GM18909 (cell line): ENCODE results near the gene KIF12.

Experiments used
- ATAC-seq: cut with Tn5 transposase; IDR thresholded peaks from one replicate; pipeline ENCODE4 v1.9.1; 2021; ENCODE audit warnings: mild to moderate bottlenecking; ENCODE audit not compliant: unreplicated experiment, poor library complexity

KIF12 gene

DNA sequence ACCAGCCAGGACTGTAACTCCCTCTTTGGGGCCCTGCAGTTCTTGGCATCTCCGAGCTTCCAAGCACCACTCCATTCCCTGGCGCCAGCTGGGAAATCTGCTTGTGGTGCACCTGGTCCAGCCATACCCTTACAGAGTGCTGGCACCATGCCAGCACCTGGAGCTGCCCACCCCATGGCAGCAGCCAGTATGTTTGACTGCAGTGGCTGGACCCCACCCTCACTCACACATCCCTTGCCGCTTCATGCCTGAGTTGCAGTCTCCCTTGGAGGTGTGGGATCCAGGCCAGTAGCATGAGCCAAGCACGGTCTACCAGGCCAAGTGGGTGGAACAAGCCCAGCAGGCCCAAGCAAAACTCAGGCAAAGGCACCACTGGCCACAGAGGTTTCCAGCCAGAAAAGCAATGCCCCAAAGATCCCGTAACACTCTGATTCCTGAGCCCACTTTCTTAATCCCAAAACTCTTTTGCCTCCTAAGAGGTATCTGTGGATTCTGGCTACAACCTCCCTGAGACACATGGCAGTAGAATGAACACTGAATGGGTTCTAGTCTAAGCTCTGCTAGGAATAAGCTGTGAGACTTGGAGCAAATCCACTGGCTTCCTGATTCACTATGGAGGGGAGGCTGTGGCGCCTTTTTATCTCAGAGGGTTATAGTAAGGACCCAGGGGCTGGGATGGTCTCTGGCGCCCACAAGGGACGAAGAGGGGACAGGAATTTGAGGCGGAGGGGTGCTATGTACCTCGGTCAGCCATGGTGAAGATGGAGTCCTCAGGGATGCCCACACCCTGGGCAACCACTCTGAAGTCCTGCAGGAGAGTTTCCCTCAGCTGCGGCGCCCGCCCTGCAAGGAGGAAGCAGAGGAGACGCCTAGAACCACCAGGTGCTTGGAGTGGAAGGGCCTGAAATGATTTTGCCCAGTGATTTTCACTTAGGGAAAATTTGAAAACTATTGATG lies 26.6 kb downstream of the KIF12 start:
- no peak for ATAC-seq

DNA sequence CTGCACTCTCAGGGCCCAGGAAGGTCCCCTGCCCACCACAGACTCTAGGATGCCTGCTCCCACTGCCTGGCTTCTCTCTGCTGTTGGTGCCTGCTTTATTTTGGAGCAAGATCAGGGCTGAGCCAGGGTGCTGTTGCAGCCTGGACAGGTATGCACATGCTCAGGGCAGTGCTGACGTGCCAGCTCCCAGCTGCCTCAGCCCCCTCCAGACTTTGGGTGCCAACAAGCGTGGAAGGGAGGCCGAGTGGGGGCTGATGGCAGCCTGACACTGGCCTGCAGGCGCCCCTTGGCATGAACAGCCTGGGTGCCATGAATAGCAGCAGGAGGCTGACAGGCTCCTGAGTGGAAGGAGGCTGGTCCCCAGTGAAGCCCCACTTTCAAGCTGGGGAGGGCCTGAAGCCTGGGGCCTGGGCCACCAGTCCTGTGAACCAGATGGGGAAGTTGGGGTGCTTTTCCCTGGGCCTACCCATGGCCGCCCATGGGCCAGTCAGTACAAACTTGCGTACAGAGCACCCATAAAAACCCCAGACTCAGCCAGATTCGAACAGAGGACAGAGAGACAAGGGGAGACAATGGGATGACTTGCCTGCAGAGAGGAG lies 27.8 kb downstream of the KIF12 start:
- no peak for ATAC-seq

DNA sequence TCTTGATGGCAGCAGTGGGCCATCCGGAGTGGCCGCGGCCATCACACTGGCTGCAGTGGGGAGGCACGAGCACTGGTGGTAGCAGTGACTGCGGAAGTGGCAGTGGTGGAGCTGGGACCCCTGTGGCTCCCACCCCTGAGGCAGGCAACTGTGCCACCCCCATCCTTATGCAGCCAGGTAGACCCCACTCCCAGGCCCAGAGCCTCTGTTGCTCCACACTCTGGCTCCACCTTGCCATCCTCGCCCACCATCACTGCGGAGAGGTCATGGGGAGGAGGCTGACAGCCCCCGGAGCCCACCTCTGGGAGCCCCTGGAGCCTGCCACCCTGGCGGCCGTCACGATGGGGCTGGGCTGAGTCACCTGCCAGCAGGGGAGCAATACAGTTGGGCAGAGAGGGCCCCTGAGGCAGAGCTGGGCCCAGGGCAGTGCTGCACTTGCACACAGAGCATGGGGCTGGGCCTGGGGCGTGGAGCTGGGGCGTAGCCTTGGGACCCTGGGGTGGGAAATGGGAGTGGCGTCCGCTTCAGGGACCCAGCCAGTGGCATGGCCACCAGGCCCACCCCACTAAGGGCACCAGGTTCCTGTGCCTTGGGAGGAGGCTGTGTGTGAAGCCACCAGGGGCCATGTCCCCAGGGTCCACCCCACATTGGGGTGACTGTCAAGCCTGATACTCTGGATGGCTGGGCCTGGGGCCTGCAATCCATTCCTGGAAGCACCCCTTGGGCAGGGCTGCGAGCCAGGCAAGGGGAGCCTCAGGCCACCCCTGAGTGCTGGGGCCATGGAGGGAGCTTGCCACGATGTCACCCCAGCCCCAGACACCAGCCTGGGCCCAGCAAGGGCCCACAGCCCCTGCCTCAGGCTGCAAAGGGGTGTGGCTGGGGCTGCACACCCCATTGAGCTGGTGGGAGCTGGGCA lies 28.6 kb downstream of the KIF12 start:
- ATAC-seq = no peak

DNA sequence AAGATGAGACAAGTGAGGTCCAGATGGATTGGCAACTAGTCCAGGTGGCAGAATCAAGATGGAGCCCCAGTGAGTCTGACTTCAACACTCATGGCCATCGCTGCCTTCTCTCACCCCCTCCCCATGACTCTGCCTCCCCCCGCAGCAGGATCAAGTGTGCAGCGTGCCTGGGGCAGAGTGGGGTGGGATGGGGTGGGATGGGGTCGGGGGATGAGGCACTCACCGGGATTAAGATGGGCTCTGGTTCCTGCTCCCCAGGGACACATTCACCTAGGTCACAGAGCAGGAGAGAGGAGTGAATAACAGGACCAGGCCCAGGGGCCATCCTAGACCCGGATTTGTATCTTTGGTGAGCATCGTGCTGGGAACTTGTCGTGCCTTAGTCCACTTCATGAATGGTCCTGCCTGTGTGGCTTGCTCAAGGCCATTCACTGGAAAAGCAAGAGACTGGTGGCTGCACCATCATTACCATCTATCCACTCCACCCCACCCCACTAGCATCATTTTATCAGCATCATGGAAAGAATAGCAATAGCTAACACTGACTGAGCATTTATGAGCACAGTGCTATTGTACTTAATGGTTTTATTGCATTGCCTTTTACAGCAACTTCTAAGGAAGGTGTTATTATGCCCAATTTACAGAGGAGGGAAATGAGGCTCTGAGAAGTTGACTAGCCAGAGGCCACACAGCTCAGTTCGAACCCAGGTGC lies 29.5 kb downstream of the KIF12 start:
- ATAC-seq = no peak

DNA sequence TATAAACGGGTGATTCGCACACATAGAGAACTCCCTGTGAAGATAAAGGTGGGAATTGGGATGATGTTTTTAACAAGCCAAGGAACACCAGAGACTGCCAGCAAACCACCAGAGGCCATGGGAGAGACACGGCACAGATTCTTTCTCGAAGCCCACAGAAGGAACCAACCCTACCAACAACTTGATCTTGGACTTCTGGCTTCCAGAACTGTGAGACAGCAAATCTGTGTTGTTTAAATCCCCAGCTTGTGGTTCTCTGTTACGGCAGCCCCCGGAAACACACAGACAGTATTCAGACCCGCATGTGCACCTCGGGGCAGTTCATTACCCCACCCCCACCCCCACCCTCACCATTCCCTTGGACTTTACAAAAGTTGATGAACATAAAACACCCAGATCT lies 33.8 kb downstream of the KIF12 start:
- ATAC-seq = no peak

DNA sequence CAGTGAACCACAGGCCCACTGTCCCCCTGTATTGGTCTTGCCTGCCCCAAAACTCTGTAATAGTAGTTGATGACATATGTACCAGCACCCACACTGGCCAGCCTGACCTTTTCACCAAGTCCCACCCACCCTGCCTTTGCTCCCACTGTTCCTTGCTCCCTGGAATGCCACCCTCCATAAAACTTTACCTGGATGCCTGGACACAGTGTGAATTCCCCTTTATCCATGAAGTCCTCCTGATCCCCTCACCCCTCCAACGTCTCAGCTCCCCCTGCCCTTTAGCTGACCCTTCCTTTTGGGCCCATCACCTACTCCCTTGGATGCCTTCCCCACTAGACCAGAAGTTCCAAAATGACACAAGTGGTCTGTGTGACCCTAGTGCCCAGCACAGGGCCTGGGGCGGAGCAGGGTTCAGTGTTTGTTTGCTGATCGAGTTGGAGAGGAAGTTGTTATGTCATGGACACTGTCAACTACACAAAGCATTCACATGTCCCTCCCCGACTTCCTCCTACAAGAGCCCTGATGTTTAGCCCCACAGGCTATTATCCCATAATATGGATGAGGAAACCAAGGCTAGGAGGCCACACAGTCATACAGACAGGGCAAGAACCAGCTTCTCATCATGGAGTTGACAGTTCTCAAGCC lies 37.1 kb downstream of the KIF12 start:
- ATAC-seq = no peak

DNA sequence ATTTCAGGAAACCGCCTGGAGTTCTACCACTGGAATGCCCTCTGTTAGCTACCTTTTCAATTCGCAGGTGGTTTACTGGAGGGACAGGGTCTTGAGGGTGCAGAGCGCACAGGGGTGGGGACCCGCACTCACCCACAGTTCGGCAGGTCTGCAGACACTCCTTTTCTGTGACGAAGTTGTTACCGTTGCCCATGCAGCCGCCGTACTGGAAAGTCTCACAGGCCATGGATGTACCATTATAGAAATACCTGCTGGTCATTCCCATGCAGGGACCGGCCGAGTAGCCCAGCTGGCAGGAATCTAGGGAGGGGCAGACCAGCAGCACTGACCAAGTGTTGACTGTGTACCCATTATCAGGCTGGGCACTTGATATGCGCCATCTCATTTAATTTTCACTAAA lies 37.8 kb downstream of the KIF12 start:
- no peak for ATAC-seq

DNA sequence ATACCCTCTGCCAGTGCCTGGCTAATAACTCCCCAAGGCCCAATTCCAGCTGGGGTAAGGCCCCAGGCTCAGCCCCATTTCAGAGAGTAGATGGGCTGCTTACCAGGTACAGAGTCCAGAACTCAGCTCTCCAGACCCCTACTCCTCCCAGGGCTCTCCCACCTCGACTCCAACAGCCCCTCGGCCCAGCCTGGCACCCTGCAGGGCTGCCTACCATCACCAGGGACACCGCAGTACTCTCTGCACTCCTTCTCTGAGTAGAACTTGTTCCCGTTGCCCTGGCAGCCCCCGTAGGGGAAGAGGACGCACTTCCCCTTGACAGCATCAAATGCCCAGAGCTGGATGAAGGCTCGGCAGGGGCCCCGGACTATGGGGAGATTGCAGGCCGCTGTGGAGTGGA lies 38.4 kb downstream of the KIF12 start:
- no peak for ATAC-seq

DNA sequence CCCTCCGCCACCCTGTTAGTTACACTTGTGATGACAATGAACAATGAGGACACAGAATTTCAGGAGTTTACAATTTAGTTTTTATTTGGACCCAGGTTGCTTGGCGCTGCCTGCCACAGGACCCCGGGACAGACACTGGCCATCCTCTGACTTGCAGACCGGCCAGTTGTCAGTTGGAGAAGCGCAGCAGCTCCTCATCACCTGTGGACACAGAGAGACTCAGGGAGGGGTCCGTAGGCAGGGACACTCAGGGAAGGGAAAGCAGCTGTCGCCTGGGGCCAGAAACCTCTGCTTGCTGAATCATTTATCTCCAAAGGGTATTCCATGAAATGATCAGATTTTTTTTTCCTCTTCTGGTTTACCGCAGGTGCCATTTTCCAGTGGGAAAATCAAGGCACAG lies 39.0 kb downstream of the KIF12 start:
- no peak for ATAC-seq

DNA sequence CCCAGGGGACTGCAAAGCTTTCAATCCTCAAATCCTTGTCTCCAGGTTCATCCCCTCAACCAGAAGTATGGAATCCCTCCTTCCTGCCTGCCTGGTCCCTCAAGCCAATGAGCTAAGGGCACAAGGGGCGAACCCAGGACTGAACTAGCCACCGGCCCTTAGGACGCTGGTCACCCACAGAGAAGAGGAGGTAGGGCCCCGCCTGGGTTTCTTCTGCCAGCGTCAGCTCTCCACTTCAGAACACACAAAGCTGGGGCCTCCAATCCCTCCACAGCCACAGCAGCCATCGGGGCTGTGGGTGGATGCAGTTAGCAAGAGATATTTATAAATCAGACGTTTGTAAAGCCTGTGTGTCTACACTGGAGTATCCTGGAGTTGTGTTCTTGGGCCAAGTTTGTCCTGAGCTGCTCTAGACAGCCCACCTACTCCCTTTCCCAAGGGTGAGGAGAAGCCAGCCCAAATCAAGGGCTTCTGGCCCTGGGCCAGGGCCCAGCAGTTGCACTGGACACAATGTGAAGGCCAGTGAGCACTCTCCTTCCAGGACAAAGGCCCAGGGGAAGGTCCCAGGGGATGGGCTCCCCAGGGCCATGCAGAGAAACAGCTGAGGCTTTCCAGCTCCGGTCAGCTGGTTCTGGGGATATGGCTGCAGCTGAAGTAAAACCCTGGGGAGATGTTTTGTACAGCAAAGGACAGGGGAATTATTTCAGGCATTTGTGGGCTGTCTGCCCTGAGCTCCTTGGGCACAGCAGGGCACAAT lies 39.9 kb downstream of the KIF12 start:
- ATAC-seq = no peak

DNA sequence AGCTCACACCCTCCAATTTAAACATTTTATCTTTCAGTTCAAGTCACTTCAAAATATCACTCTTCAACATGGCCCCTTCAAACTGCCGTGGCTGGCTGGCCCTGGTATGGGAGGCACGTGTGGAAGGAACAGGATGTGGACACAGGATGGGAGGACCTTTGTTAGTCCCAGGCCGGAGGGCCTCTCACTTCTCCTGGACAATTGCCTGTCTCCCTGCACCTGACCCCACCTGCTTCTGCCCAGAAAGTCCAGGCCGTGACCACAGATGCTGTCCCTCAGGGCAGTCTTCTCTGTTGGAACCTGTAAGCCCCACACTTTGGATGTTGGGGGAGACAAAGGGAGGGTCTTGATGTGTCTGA lies 40.4 kb downstream of the KIF12 start:
- no peak for ATAC-seq

DNA sequence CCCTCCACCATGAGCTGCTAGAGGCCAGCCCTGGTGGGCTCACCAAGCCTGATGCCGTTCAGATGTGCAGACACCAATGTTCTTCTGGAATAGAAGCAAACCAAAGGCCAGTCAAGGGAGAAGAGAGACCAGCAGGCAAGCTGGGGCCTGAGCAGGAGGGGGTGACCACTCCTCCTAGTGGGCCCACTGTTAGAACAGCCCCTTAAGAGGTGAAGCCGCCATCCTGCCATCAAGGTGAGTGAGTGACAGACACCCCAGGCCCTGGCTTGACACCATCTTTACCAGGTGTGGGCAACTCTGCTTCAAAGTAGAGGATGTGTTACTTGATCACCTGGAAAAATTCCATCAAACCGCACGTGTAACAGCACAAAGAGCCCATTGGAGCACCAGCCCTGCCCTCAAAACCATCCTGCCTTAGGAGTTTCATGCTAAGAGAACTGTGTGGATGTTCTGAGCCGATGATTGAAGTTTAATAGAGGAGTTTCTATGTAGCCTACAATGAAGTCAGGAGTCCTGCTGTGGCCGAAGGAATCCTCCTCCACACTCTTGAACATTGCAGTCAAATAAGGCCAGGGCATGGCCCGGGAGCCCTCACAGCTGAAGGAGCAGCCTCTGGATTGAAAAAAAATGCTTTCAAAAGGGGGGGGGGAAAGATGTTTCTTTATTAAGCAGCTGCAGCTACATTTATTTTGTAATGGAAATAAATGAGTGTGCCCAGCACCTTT lies 41.8 kb downstream of the KIF12 start:
- no peak for ATAC-seq

DNA sequence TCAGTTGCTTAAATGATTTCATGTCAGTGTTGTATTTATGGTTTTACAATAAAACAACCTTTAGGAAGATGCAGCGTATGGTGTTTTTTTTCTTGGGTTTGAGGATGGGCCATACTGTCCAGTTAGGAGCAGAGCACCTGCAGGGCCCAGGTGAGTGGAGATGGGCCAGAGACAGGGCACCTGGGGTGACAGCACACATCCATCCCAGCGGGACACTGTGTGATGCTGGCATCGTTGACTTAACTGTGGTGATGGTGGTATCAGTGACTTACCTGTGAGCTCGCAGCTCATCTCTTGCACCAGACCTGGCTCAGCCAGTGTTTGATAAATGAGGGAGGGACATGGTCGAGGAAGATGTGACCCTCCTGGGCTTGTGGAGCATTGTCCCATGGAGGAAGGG lies 42.6 kb downstream of the KIF12 start:
- no peak for ATAC-seq

DNA sequence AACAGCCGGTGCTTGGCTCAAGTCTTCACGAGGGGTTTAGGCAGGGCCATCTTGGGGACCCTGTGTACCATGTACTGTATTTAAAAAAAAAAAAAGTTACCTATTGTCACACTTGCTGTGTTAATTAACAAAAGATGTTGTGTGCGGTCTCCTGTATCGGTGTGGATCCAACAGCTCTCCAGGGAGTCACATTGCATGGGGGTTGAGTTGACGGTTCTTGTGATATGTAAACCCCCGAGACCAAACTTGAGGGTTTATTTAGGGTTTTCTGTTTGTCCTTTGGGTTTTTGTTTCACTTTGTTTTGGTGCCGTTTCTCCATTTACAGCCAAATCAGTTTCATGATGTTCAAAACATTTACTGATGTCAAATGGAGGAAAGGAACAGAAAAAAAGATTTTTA lies 43.2 kb downstream of the KIF12 start:
- no peak for ATAC-seq

DNA sequence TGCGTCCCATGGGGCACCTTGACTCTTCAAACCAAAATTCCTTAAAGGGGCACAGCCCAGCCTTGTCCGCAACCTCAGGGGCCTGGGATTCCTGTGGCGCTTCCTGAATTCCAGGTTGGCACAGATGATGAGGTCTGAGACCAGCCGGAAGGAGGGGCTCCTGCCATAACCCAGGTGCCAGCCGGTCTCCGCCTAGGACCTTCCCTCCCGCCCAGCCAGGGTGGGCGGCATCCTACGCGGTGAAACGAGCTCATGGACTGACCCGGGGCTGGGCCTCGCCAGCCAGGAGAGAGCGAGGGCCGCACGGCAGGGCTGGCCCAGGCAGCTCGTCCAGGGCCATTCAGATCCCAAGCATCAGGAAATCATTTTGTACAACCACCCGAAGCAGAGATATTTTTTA lies 44.0 kb downstream of the KIF12 start:
- ATAC-seq = no peak

DNA sequence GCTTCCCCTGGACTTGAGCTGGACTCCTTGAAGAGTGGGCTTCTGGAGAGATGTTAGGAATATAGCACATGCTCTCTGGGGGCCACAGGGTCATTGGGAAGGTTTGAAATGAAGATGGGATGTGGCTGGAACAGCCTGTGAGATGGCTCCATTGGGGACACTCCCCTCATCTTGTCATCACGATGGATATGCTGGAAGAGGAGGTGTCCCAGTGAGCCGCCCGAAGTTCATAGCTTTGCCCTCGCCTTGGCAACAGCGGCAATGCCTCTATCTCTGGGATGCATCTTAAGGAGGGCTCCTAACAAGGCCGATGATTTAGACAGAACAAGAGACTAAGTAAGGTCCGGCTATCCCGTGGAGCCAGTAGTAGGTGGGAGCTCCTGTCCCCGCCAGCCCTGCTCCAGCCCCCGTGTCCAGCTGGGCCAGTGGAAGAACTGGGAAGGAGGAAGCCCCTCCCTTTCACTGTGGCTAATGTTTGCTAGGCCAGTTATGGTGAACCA lies 44.9 kb downstream of the KIF12 start:
- no peak for ATAC-seq

DNA sequence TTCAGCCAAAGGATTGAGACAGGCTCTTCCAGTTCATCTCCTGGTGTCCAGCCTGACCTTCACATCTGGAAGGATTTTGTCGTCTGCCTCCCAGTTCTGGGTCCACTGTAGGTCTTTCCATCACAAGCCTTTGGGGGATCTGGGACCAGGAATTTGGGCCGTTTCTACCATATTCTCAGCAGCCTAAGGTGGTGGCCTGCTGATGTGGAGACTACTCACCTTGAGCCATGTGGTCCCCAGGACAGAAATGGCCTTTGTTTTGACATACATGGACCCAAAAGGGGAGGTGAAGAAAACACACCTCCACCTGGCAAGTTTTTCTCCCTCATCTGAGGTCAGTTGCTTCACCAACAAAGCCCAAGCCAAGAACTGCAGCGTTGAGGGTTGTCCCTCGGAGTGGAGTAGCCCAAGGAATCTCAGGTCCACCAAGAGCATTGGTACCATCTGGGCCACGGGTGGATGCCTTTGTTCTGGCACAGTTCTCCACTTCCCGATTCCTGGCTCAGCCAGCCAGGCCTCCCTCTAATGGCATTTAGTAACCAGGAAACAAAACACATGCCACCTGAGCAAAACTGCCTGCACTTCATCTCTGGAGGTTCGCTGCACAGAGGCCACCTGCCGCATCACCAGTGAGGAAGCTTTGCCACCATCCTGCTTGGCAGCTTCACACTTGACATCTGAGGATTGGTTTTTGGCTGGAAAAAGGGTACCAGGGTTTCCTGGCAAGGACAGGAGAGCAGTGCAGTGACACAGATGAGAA lies 45.7 kb downstream of the KIF12 start:
- ATAC-seq = no peak

DNA sequence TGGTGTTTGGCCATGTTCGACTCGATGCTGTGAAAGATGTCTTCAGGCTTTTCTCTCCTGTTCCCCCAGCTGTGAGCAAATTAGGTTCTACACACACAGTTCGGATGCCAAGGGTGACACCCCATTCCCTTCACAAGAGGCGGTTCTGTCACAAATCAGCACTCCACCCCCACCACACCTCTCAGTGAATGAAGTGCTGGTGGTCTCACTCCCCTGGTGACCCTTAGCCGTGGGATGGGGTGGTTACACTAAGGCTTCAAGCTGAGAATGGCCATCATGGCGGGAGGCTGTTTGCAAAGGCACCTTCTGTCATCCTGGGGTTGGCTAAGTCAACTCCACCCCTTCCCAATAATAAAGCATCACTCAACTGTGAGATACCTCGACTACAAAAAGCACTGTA lies 47.4 kb downstream of the KIF12 start:
- ATAC-seq = no peak
